Measurements from ENCODE around the gene GPR137C. TPM values are rescaled to one million over a fixed set of nuclear protein-coding genes. Genes with fewer than 3 reads are reported as not detected.

GPR137C gene
- total RNA-seq, 4 donors from 2014 or later, result 0.22 to 1.2 (median 0.71) TPM

GRCh38 chr14:52619687-52620086 is 67.1 kb downstream of the GPR137C start:
- Histone ChIP-seq H3K4me3 (no peak overlapping the region), H3K4me1 (no peaks in the 10 kb centered on the region), H3K9me3 (no peaks in the 10 kb centered on the region), H3K36me3 (no peaks in the 10 kb centered on the region), H3K27me3 (no peaks in the 10 kb centered on the region), H3K27ac (no peak overlapping the region)
- no peak for TF ChIP-seq EP300 (IDR thresholded peaks at IDR 0.05)
- TF ChIP-seq POLR2A (IDR thresholded peaks at IDR 0.05), result no peak
- TF ChIP-seq CTCF (IDR thresholded peaks at IDR 0.05), result no peak
- 90 to 98% methylated on average over 1 of the region's 1 CpG for WGBS, 2 donors
- no peak for DNase-seq (ENCODE audit: low spot score in 2 of 2)

GRCh38 chr14:52640137-52640536 is 87.5 kb downstream of the GPR137C start:
- WGBS, 2 donors, result 92 to 98% methylated on average over 4 of the region's 4 CpGs

GRCh38 chr14:52641745-52642144 is 89.1 kb downstream of the GPR137C start:
- no peak overlapping the region for H3K27ac ChIP-seq
- DNase-seq (ENCODE audit: low spot score in 2 of 2), result no peak
- H3K4me3 ChIP-seq, result no peak overlapping the region
- H3K4me1 ChIP-seq, result no peaks in the 10 kb centered on the region
- H3K36me3 ChIP-seq, result peaks cover 2 to 55% (median 8%) of the 10 kb centered on the region in 3 donors
- 96 to 98% methylated on average over 1 of the region's 1 CpG for WGBS, 2 donors
- H3K27me3 ChIP-seq, result no peaks in the 10 kb centered on the region
- H3K9me3 ChIP-seq, result peaks cover 0 to 12% (median 0%) of the 10 kb centered on the region in 4 donors
- no peak for TF ChIP-seq CTCF (IDR thresholded peaks at IDR 0.05)
- no peak for TF ChIP-seq POLR2A (IDR thresholded peaks at IDR 0.05)
- no peak for TF ChIP-seq EP300 (IDR thresholded peaks at IDR 0.05)

More at GRCh38 chr14:52640137-52640536, 87.5 kb downstream of the GPR137C start:
- H3K27ac ChIP-seq, result no peak overlapping the region
- peaks cover 0 to 12% (median 0%) of the 10 kb centered on the region in 4 donors for H3K9me3 ChIP-seq
- peaks cover 0 to 43% (median 2%) of the 10 kb centered on the region in 3 donors for H3K36me3 ChIP-seq
- H3K4me1 ChIP-seq, result no peaks in the 10 kb centered on the region
- TF ChIP-seq POLR2A (IDR thresholded peaks at IDR 0.05) (no peak), CTCF (IDR thresholded peaks at IDR 0.05) (no peak), EP300 (IDR thresholded peaks at IDR 0.05) (no peak)
- H3K27me3 ChIP-seq, result no peaks in the 10 kb centered on the region
- H3K4me3 ChIP-seq, result no peak overlapping the region
- DNase-seq (ENCODE audit: low spot score in 2 of 2), result no peak

- no peak for DNase-seq (ENCODE audit: low spot score in 2 of 2)
- Histone ChIP-seq H3K27ac (no peak overlapping the region), H3K4me3 (no peak overlapping the region), H3K4me1 (no peaks in the 10 kb centered on the region), H3K9me3 (no peaks in the 10 kb centered on the region), H3K36me3 (peaks cover 0 to 42% (median 8%) of the 10 kb centered on the region in 3 donors), H3K27me3 (no peaks in the 10 kb centered on the region)
- no peak for TF ChIP-seq CTCF (IDR thresholded peaks at IDR 0.05)
- 96% methylated on average over 1 of the region's 1 CpG for WGBS, 2 donors
Measured at GRCh38 chr14:52649511-52649910, 96.9 kb downstream of the GPR137C start.

- peaks cover 0 to 39% (median 4%) of the 10 kb centered on the region in 3 donors for H3K36me3 ChIP-seq
- H3K9me3 ChIP-seq, result no peaks in the 10 kb centered on the region
- H3K4me3 ChIP-seq, result no peak overlapping the region
- no peaks in the 10 kb centered on the region for H3K4me1 ChIP-seq
- DNase-seq (ENCODE audit: low spot score in 2 of 2), result no peak
- no peaks in the 10 kb centered on the region for H3K27me3 ChIP-seq
- no peak for TF ChIP-seq CTCF (IDR thresholded peaks at IDR 0.05)
- no peak for TF ChIP-seq POLR2A (IDR thresholded peaks at IDR 0.05)
- no peak for TF ChIP-seq EP300 (IDR thresholded peaks at IDR 0.05)
- WGBS, 2 donors, result 62 to 66% methylated on average over 6 of the region's 6 CpGs
- no peak overlapping the region for H3K27ac ChIP-seq
Measured at GRCh38 chr14:52650774-52651173, 98.1 kb downstream of the GPR137C start.

All from tibial nerve (tissue), 4 donors.